Measurements from ENCODE around the gene MTA3. TPM values are rescaled to one million over a fixed set of nuclear protein-coding genes. Genes with fewer than 3 reads are reported as not detected.

Gene MTA3
- total and polyA plus RNA-seq, 9 of the 15 experiments (the other 6 are each of a cell fraction or from before 2014, with no cell fraction given) = 12.4 to 39.6 (median 23.5) TPM

DNA sequence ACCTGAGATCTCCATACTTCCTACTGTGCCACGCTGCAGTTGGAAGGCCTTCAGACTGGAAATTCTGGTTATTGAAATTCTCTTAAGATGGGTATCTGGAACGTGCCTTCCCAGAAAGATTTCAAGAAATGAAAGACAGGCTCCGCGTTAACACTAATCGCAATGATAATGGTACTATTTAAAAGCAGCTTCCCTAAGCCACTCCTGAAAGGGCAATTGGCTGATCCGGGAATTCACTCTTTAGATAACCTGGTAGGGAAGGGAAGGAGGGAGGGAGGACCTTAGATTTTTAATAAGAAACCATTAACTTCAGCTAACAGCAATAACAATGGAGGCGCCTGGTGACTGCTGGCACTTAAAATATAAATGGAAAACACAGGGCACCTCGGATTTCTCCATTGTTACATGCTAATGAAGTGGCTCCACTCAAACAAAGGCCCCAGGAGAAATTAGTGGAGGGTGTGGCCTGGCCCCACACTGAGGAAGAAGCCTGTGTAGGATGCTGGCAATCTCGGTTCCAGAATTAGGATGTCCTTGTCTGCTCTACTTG, 22.5 kb upstream of the MTA3 start:
- no peaks in the 10 kb centered on the region for H3K4me1 ChIP-seq (replicated peaks in 1 of 2; ENCODE audit: control insufficient read depth in 2 of 2, insufficient read depth in 2 of 2, low read length in 2 of 2)
- FAIRE-seq = no peak

DNA sequence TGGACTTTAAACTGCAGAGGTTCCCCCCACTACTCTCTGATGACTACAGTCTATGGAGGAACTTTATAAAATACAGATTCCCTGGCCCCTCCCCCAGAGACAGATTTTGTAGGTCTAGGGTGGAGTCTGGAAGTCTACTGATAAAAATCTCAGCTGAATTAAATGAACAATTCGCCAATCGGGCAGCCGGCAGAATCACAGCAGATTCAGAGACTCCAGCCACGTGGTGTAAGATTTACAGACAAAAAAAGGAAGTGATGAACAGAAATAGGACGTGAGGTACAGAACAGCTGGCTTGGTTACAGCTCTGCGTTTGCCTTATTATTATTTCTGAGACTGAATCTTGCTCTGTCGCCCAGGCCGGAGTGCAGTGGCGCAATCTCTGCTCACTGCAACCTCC, 21.4 kb upstream of the MTA3 start:
- Histone ChIP-seq H3K27me3 (ENCODE audit: control insufficient read depth in 2 of 2, insufficient read depth in 2 of 2, low read length in 2 of 2) (peaks cover 3 to 10% of the 10 kb centered on the region in 2 experiments; a peak in 3 of 5 replicates), H3K27ac (ENCODE audit: extremely low read depth, low read depth, low read length) (no peak overlapping the region), H3K36me3 (ENCODE audit: control insufficient read depth, insufficient read depth, low read length) (no peaks in the 10 kb centered on the region), H3K9ac (ENCODE audit: insufficient read depth in 1 of 2, low read depth in 2 of 2, low read length in 2 of 2) (no peak overlapping the region), H3K4me1 (replicated peaks in 1 of 2; ENCODE audit: control insufficient read depth in 2 of 2, insufficient read depth in 2 of 2, low read length in 2 of 2) (no peaks in the 10 kb centered on the region), H3K9me3 (replicated peaks; ENCODE audit: control insufficient read depth, insufficient read depth, low read depth, low read length) (no peaks in the 10 kb centered on the region), H3K9me1 (ENCODE audit: control insufficient read depth, insufficient read depth, low read length) (no peaks in the 10 kb centered on the region), H3K79me2 (ENCODE audit: control insufficient read depth, insufficient read depth, low read length) (no peaks in the 10 kb centered on the region), H3K4me2 (ENCODE audit: insufficient read depth, low read length) (no peak overlapping the region), H2AFZ (ENCODE audit: low read depth, low read length) (no peak overlapping the region), H4K20me1 (replicated peaks; ENCODE audit: control insufficient read depth, insufficient read depth, low read length) (no peaks in the 10 kb centered on the region), H3K4me3 (no peak overlapping the region)
- ChIA-PET POLR2A (no interaction called here), CTCF (ENCODE audit: low intra/inter-chr PET ratio) (no interaction called here)
- no peak for TF ChIP-seq ZBTB43 (CRISPR knock-in tag; IDR thresholded peaks at IDR 0.05)
- TF ChIP-seq ZNF12 (CRISPR knock-in tag; IDR thresholded peaks at IDR 0.05) = no peak
- peak; percentile 51 to 68 for TF ChIP-seq KDM1A (IDR thresholded peaks at IDR 0.05)
- TF ChIP-seq SPI1 (IDR thresholded peaks at IDR 0.05; ENCODE audit: borderline replicate concordance, low read depth, low read length) = peak; percentile 84
- ATAC-seq (no peak), DNase-seq (ENCODE audit: extremely low read depth in 1 of 4, low spot score in 3 of 4) (no peak), FAIRE-seq (no peak)
- in situ Hi-C loops (cut with MboI) (no loop called here), intact Hi-C loops (cut with micrococcal nuclease) (no loop called here)
- no TSS peak for BruUV-seq (replicated peaks)
- WGBS (ENCODE audit: insufficient coverage, low coverage, missing lambda C conversion rate) = 14% methylated on average over 9 of the region's 9 CpGs

More for the DNA sequence above, 22.5 kb upstream of the MTA3 start:
- WGBS (ENCODE audit: insufficient coverage, low coverage, missing lambda C conversion rate) = 12% methylated on average over 9 of the region's 9 CpGs
- in situ Hi-C loops (cut with MboI) = no loop called here
- ATAC-seq = no peak
- DNase-seq (ENCODE audit: extremely low read depth in 1 of 4, low spot score in 3 of 4) = no peak
- H3K4me3 ChIP-seq = no peak overlapping the region
- no peaks in the 10 kb centered on the region for H3K36me3 ChIP-seq (ENCODE audit: control insufficient read depth, insufficient read depth, low read length)
- no TSS peak for BruUV-seq (replicated peaks)
- H3K4me2 ChIP-seq (ENCODE audit: insufficient read depth, low read length) = no peak overlapping the region
- H3K9me1 ChIP-seq (ENCODE audit: control insufficient read depth, insufficient read depth, low read length) = no peaks in the 10 kb centered on the region
- H3K27ac ChIP-seq (ENCODE audit: extremely low read depth, low read depth, low read length) = no peak overlapping the region
- no peak overlapping the region for H2AFZ ChIP-seq (ENCODE audit: low read depth, low read length)
- ChIA-PET CTCF (ENCODE audit: low intra/inter-chr PET ratio) (no interaction called here), POLR2A (no interaction called here)
- H3K9me3 ChIP-seq (replicated peaks; ENCODE audit: control insufficient read depth, insufficient read depth, low read depth, low read length) = no peaks in the 10 kb centered on the region
- TF ChIP-seq HNRNPUL1 (IDR thresholded peaks at IDR 0.05; ENCODE audit: low read length) (no peak), CEBPG (CRISPR knock-in tag; IDR thresholded peaks at IDR 0.05) (no peak), CEBPG (tag; conservative IDR thresholded peaks at IDR 0.05 in 1 of 2, IDR thresholded peaks at IDR 0.05 in 1 of 2) (no peak)
- TF ChIP-seq, protein P1, sequence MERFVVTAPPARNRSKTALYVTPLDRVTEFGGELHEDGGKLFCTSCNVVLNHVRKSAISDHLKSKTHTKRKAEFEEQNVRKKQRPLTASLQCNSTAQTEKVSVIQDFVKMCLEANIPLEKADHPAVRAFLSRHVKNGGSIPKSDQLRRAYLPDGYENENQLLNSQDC (CRISPR knock-in tag; IDR thresholded peaks at IDR 0.05) = no peak
- no peak overlapping the region for H3K9ac ChIP-seq (ENCODE audit: insufficient read depth in 1 of 2, low read depth in 2 of 2, low read length in 2 of 2)
- intact Hi-C loops (cut with micrococcal nuclease) = no loop called here
- peaks cover 6 to 14% of the 10 kb centered on the region in 2 experiments; a peak in 3 of 5 replicates for H3K27me3 ChIP-seq (ENCODE audit: control insufficient read depth in 2 of 2, insufficient read depth in 2 of 2, low read length in 2 of 2)
- no peaks in the 10 kb centered on the region for H3K79me2 ChIP-seq (ENCODE audit: control insufficient read depth, insufficient read depth, low read length)
- H4K20me1 ChIP-seq (replicated peaks; ENCODE audit: control insufficient read depth, insufficient read depth, low read length) = no peaks in the 10 kb centered on the region

Measured in K562 (cell line).